Esophagus squamous epithelium (tissue), 4 donors: ENCODE measurements around the gene AP1G2.

Experiments
- CTCF ChIP-seq, 6 experiments: fragments of 450-650 bp in 4 of 6; fragments of 200-600 bp in 2 of 6; sonication (generic) in 2 of 6; IDR thresholded peaks; one replicate each; pipeline ENCODE4 v1.5.1; 2016 to 2019; ENCODE audit warnings: antibody characterized with exemption in 6 of 6, mild to moderate bottlenecking in 4 of 6, moderate library complexity in 4 of 6
- POLR2A ChIP-seq, 4 donors: fragments of 450-650 bp; IDR thresholded peaks; one replicate each; pipeline ENCODE4 v1.6.1; 2017; ENCODE audit warnings: antibody characterized with exemption in 4 of 4, mild to moderate bottlenecking in 4 of 4, moderate library complexity in 3 of 4

GRCh38 chr14:23513818-23514643 lies 53.6 kb downstream of the AP1G2 start:
- TF ChIP-seq CTCF (IDR thresholded peaks at IDR 0.05) (no peak), POLR2A (IDR thresholded peaks at IDR 0.05) (no peak)
